ENCODE data around the gene CDK5R1.
"Not testable (repeated sequence)": the region's sequence is repeated elsewhere in the genome, so short reads cannot be mapped to it uniquely, and the experiment has no call there.

GRCh38 chr17:32524553-32524880 lies 37.7 kb downstream of the CDK5R1 start:
- not testable (repeated sequence) for TF ChIP-seq EZH2 (IDR thresholded peaks at IDR 0.05; ENCODE audit: insufficient read depth, poor library complexity, severe bottlenecking); EZH2phosphoT487 (IDR thresholded peaks at IDR 0.05; ENCODE audit: insufficient read depth, low read depth)
